Karpas-422 (cell line): ENCODE results near the gene TTR. TPM values are rescaled to one million over a fixed set of nuclear protein-coding genes. Genes with fewer than 3 reads are reported as not detected.
A peak's percentile ranks its signal among the peaks of the same experiment; 100 is the strongest.

ENCODE experiments used
- DNase-seq: peaks from one replicate; pipeline ENCODE4 v3.0.0-alpha.2; 2015
- H2AFZ ChIP-seq: fragments of 200-600 bp; sonication (generic); 2 replicates; pipeline ENCODE4 v1.6.1; 2014; ENCODE audit warnings: antibody characterized with exemption, low read length, mixed read lengths
- H3K27ac ChIP-seq: fragments of 200-600 bp; sonication (generic); 2 replicates; pipeline ENCODE4 v1.5.1; 2014; ENCODE audit warnings: mild to moderate bottlenecking, low read length, moderate library complexity
- H3K27me3 ChIP-seq: fragments of 200-600 bp; sonication (generic); 2 replicates; pipeline ENCODE4 v1.6.1; 2014; ENCODE audit warnings: low read length, mixed read lengths
- H3K36me3 ChIP-seq: fragments of 200-600 bp; sonication (generic); 2 replicates; pipeline ENCODE4 v1.6.1; 2014; ENCODE audit warnings: low read length, mixed read lengths; ENCODE audit not compliant: insufficient read depth
- H3K4me1 ChIP-seq: fragments of 200-600 bp; sonication (generic); 2 replicates; pipeline ENCODE4 v1.6.1; 2014; ENCODE audit warnings: mild to moderate bottlenecking, low read length, mixed read lengths
- H3K4me2 ChIP-seq: fragments of 200-600 bp; sonication (generic); 2 replicates; pipeline ENCODE4 v1.6.1; 2014; ENCODE audit warnings: low read length, low read depth, mild to moderate bottlenecking; ENCODE audit not compliant: poor library complexity, severe bottlenecking
- H3K4me3 ChIP-seq: fragments of 200-600 bp; sonication (generic); 2 replicates; pipeline ENCODE4 v1.5.1; 2014; ENCODE audit warnings: mild to moderate bottlenecking, antibody characterized with exemption, low read length, mixed read lengths
- H3K79me2 ChIP-seq: fragments of 200-600 bp; sonication (generic); 2 replicates; pipeline ENCODE4 v1.6.1; 2014; ENCODE audit warnings: mild to moderate bottlenecking, low read length, mixed read lengths
- H3K9ac ChIP-seq: fragments of 200-600 bp; sonication (generic); 2 replicates; pipeline ENCODE4 v1.6.0; 2014; ENCODE audit warnings: low read length
- H3K9me2 ChIP-seq: fragments of 200-600 bp; sonication (generic), shearing (Covaris generic); replicated peaks from 2 replicates; pipeline ENCODE4 v1.6.0; 2014; ENCODE audit warnings: mild to moderate bottlenecking, low read length, moderate library complexity; ENCODE audit not compliant: insufficient read depth
- H3K9me3 ChIP-seq: fragments of 300-700, 200-600 bp; sonication (generic); 2 replicates; pipeline ENCODE4 v1.6.1; 2014; ENCODE audit warnings: low read length, mixed read lengths
- H4K20me1 ChIP-seq: fragments of 200-600 bp; sonication (generic); 2 replicates; pipeline ENCODE4 v1.6.1; 2014; ENCODE audit warnings: mild to moderate bottlenecking, antibody characterized with exemption, low read length, low read depth; ENCODE audit not compliant: insufficient read depth
- total RNA-seq: library from RNA; depleted of rRNA; stranded (reverse); fragments of >200 nt; shearing (Covaris generic); gene quantifications from 2 replicates; pipeline ENCODE4 v1.2.3, GENCODE V29; 2014; ENCODE audit warnings: low replicate concordance

Gene TTR
- total RNA-seq, 1 experiment from 2014 or later, result not detected

DNA sequence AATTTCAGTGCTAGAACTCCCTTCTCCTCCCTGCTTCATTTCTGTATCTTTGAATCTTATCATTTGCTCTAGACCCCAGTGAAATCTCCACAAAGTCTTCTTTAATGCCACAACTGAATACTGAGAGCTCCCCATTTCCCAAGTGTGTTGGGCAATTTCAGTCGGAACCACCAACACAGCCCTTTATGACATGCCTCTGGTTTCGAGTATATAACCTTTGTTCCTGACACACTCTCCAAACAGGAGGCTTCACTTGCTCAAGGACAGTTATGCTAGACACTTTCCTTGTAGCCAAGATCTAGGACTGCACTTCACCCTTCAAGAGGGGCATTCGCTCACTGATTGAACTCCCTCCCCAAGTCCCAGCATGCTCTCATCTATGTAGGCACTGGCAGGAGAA lies 18.6 kb upstream of the TTR start:
- H3K9ac ChIP-seq, result no peak overlapping the region
- no peak overlapping the region for H2AFZ ChIP-seq
- peaks cover 24% of the 10 kb centered on the region for H3K4me1 ChIP-seq
- no peaks in the 10 kb centered on the region for H4K20me1 ChIP-seq
- H3K79me2 ChIP-seq, result no peaks in the 10 kb centered on the region
- no peak for DNase-seq
- H3K27me3 ChIP-seq, result no peaks in the 10 kb centered on the region
- no peaks in the 10 kb centered on the region for H3K36me3 ChIP-seq
- no peak overlapping the region for H3K4me2 ChIP-seq
- H3K4me3 ChIP-seq, result no peak overlapping the region
- no peaks in the 10 kb centered on the region for H3K9me2 ChIP-seq
- H3K9me3 ChIP-seq, result no peaks in the 10 kb centered on the region
- no peak overlapping the region for H3K27ac ChIP-seq

DNA sequence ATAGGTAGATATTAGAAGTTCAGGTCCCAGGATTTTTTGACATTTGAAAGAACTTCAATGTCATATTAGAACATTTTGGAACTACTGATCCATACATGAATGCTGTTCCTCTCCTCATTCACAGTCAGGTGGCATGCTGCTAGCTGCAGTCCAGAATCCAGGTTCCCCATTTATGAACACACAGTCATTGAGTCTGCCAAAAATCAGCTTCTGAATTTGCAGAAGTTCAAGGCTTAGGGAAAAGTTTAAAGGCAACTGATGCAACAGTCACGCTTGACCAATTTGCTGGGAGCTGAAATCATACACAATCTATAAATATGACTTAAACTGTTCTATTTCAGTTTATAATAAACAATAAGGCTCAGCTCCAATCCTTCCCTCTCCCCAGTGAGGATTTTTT lies 17.3 kb upstream of the TTR start:
- H3K9ac ChIP-seq, result no peak overlapping the region
- H3K9me2 ChIP-seq, result no peaks in the 10 kb centered on the region
- H3K9me3 ChIP-seq, result no peaks in the 10 kb centered on the region
- no peak for DNase-seq
- no peaks in the 10 kb centered on the region for H3K79me2 ChIP-seq
- no peak overlapping the region for H3K4me2 ChIP-seq
- H3K4me3 ChIP-seq, result no peak overlapping the region
- no peaks in the 10 kb centered on the region for H3K27me3 ChIP-seq
- H2AFZ ChIP-seq, result no peak overlapping the region
- peaks cover 24% of the 10 kb centered on the region for H3K4me1 ChIP-seq
- no peak overlapping the region for H3K27ac ChIP-seq
- H3K36me3 ChIP-seq, result no peaks in the 10 kb centered on the region
- H4K20me1 ChIP-seq, result no peaks in the 10 kb centered on the region

DNA sequence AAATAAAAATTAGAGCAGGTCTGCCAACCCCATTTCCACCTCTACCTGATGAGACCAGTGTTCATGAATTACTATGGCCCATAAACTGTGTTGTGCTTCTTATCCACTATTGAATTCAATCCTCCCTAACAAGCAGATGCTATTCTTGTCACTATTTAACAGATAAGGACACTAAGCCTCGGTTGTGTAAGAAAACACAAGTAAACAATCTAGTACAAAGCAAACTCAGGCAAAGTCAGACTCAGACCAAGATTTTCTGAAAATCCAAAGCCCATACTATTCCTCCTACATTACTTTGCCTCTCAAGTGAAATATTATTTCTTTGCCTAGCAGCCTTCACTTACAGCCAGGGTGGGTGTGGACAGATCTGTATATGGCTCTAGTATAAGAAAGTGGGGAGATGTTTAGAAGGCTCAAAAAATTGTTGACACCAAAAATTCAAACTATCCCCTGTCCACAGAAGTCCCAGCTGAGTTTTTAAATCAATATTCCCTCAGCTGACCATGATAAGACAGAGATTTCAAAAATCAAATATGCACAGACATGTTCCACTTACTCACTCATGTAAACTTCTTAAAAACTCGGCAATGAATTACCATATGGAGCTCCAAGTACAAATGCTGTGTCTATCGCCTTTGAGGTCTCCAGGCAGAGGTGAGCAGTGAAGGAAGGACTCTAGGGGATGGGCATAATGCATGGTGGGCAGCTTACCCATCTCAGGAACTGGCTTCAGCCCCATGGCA lies 16.0 kb upstream of the TTR start:
- Histone ChIP-seq H3K4me1 (peaks cover 24% of the 10 kb centered on the region), H3K4me3 (no peak overlapping the region), H3K79me2 (no peaks in the 10 kb centered on the region), H3K9me3 (no peaks in the 10 kb centered on the region), H3K27ac (no peak overlapping the region), H3K36me3 (no peaks in the 10 kb centered on the region), H2AFZ (no peak overlapping the region), H3K27me3 (no peaks in the 10 kb centered on the region), H4K20me1 (no peaks in the 10 kb centered on the region), H3K9me2 (no peaks in the 10 kb centered on the region), H3K4me2 (peak overlapping the region; percentile 9), H3K9ac (no peak overlapping the region)
- no peak for DNase-seq

DNA sequence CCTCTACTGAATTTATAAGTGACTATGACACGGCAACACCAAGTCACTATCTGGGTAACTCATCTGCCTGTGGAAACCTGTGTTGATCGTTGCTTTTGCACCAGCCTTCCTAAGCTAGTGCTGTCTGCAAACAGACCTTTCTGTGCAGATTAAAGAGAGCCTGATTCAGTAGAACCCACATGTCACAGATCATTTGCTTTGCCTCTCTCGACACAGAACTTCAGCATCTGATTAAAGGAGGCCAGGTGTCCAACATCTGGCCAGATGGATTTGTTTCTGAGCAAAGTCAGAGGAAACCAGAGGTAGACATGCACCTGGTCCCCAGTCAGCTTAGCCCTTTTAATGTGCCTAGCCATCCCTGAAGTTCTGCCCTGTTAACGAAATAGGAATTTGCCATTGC lies 15.0 kb upstream of the TTR start:
- Histone ChIP-seq H3K9me2 (no peaks in the 10 kb centered on the region), H3K4me1 (peaks cover 24% of the 10 kb centered on the region), H4K20me1 (no peaks in the 10 kb centered on the region), H3K79me2 (no peaks in the 10 kb centered on the region), H3K4me3 (no peak overlapping the region), H3K36me3 (no peaks in the 10 kb centered on the region), H3K4me2 (peak overlapping the region; percentile 9), H3K9ac (no peak overlapping the region), H3K27ac (peak overlapping the region; percentile 71), H3K27me3 (no peaks in the 10 kb centered on the region), H3K9me3 (no peaks in the 10 kb centered on the region), H2AFZ (no peak overlapping the region)
- DNase-seq, result peak; percentile 58

DNA sequence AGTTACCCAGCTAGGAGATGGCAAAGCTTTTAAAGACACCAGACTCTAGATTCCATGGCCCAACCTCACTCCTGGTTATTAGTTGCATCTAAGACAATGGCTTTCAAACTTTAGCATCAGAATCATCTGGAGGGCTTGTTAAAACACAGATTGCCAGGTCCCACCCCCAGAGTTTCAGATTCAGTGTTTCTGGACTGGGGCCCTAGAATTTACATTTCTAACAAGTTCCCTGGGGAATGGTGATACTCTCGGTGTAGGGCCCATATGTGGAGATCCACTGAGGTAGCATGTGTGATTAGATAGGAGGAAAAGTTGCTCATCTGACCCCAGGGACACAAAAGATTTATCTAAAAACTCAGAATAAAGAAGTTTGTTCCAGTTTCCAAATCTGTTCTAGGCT lies 14.5 kb upstream of the TTR start:
- no peaks in the 10 kb centered on the region for H3K9me3 ChIP-seq
- peak overlapping the region; percentile 5 for H3K4me2 ChIP-seq
- H4K20me1 ChIP-seq, result no peaks in the 10 kb centered on the region
- H3K27ac ChIP-seq, result peak overlapping the region; percentile 71
- DNase-seq, result peak; percentile 52
- H3K27me3 ChIP-seq, result no peaks in the 10 kb centered on the region
- no peaks in the 10 kb centered on the region for H3K9me2 ChIP-seq
- H2AFZ ChIP-seq, result no peak overlapping the region
- H3K4me3 ChIP-seq, result no peak overlapping the region
- H3K4me1 ChIP-seq, result peaks cover 24% of the 10 kb centered on the region
- no peaks in the 10 kb centered on the region for H3K36me3 ChIP-seq
- no peaks in the 10 kb centered on the region for H3K79me2 ChIP-seq
- no peak overlapping the region for H3K9ac ChIP-seq

DNA sequence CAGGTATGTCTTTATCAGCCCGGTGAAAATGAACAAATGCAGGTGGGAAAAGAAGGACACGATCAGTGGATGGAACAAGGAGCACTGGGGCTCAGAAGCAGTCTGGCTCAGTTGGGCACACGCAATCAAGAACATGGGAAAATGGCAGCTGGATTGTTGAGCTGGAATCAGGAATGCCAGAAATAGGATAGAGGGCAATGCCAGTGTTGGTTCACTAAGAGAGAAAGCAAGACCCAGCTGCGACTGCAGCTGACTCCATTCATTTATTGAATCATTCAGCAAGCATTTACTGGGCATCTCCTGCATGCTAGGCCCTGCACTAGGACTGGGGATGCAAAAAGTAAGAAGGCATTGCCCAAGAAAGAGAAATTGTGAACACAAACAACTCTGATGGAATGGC lies 13.6 kb upstream of the TTR start:
- Histone ChIP-seq H3K9me3 (no peaks in the 10 kb centered on the region), H3K27ac (no peak overlapping the region), H3K79me2 (no peaks in the 10 kb centered on the region), H3K4me2 (no peak overlapping the region), H2AFZ (no peak overlapping the region), H4K20me1 (no peaks in the 10 kb centered on the region), H3K4me1 (peaks cover 24% of the 10 kb centered on the region), H3K9ac (no peak overlapping the region), H3K4me3 (no peak overlapping the region), H3K27me3 (no peaks in the 10 kb centered on the region), H3K9me2 (no peaks in the 10 kb centered on the region), H3K36me3 (no peaks in the 10 kb centered on the region)
- DNase-seq, result no peak

DNA sequence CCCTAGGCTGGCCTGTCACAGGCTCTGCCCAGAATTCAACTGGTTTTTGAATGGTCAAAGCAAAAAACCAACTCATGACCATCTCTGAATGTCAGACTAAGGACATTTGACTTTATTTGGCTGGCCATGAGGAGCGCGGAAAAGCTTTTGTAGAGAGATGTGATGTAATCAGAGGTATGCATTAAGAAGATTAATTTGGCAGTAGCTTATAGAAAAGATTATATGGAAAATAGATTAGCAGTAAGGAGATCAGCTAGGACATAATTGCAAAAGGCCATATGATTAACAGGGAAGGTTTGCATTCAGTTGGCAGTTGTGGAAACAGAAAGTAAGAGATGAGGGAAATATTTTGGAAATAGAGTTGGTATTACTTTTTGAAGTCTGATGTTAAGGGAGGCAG lies 12.3 kb upstream of the TTR start:
- Histone ChIP-seq H3K4me2 (no peak overlapping the region), H3K4me3 (no peak overlapping the region), H3K9me2 (no peaks in the 10 kb centered on the region), H3K9me3 (no peaks in the 10 kb centered on the region), H2AFZ (no peak overlapping the region), H4K20me1 (no peaks in the 10 kb centered on the region), H3K9ac (no peak overlapping the region), H3K36me3 (no peaks in the 10 kb centered on the region), H3K27me3 (no peaks in the 10 kb centered on the region), H3K27ac (no peak overlapping the region), H3K4me1 (peaks cover 24% of the 10 kb centered on the region), H3K79me2 (no peaks in the 10 kb centered on the region)
- DNase-seq, result no peak

DNA sequence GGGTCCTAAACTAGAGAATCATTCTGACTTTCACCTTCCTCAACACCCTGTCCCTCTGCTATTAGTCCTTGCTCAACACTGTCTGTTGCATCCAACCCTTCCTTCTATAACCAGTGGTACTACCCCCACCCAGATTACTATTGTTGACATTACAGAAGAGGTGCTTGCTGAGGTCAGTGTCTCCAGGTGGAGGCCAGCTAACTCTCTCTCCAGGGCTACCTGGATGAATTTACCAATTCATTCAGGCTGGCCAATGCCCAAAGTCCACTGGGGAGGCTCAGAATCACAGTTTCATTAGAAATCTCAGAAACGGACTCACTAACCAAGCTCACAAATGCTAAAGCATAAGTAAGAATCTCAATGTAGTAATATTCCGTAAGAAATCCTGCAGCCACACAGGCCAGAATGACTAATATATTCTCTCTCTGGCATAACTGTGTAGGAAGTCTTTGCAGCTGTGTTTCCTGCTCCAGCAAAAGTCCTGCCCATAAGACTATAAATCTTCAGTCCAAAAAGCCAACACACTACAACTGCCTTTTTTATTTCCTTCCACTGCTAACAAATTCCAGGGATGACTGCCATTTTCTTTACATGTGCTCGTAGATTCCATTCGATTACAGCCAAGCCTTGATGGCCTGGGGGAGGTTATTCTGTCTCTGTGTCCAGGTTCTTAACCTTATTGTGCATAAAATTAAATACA lies 10.0 kb upstream of the TTR start:
- Histone ChIP-seq H2AFZ (no peak overlapping the region), H3K27ac (no peak overlapping the region), H3K36me3 (no peaks in the 10 kb centered on the region), H4K20me1 (no peaks in the 10 kb centered on the region), H3K9ac (no peak overlapping the region), H3K9me3 (no peaks in the 10 kb centered on the region), H3K4me1 (peaks cover 10% of the 10 kb centered on the region), H3K4me2 (no peak overlapping the region), H3K9me2 (no peaks in the 10 kb centered on the region), H3K27me3 (no peaks in the 10 kb centered on the region), H3K4me3 (no peak overlapping the region), H3K79me2 (no peaks in the 10 kb centered on the region)
- no peak for DNase-seq
